Non-pigmented ciliary epithelial cell (primary cell): ENCODE results near the gene COL11A2.

ENCODE experiments used
- DNase-seq: peaks from one replicate; pipeline ENCODE4 v3.0.0-alpha.2; 2010; ENCODE audit warnings: low read depth

COL11A2 gene

DNA sequence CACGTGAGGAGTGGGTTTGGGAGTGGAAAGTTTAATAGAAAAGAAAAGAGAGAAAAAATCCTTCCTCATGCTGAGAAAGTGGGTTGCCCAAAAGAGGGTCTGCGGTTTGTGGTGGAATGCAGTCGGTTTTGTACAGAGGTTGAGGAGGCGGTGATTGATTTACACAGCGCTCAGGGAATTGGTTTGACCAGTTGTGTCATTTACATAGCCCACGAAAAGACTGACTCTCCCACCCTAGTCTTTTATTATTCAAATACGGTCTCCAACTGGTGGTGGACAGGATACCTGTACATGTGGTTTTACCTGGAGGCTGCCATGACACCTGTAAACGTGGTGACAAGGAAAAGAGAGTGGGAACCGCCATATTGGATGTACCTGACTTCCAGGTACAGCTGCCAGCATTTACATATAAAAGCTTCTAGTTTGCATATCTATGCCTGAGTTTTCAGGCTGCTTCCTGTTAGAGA, 74.4 kb downstream of the COL11A2 start:
- no peak for DNase-seq

DNA sequence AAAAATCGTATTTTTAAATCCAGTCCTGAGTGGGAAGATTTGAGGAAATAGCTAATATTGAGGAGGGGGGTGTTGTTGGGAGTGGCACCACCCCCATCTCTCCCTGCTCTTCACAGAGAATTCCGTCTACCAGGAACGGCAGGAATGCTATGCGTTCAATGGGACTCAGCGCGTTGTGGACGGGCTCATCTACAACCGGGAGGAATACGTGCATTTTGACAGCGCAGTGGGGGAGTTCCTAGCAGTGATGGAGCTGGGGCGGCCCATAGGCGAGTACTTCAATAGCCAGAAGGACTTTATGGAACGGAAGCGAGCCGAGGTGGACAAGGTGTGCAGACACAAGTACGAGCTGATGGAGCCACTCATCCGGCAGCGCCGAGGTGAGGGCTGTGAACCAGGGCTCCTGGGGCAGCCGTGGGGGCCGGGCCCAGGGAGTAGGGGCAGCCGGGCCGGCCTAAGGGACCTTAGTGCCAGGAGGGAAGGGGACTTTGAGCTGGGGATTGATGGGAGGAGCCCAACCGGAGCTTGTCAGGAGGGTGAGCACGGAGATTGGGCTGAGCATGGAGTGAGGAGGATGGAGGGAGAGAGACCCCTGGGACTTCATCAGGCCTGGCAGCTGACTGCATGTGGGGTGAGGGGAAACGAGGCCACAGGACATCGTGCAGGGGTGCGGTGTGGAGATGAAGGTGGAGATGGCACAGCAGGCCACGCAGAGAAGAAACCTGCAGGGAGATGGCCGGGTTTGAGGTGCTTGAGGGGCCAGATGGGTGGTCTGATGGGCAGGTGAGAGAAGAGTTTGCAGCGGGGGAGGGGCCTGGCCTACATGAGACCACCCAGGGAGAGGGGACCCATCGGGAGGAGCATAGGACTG, 75.2 kb downstream of the COL11A2 start:
- no peak for DNase-seq

DNA sequence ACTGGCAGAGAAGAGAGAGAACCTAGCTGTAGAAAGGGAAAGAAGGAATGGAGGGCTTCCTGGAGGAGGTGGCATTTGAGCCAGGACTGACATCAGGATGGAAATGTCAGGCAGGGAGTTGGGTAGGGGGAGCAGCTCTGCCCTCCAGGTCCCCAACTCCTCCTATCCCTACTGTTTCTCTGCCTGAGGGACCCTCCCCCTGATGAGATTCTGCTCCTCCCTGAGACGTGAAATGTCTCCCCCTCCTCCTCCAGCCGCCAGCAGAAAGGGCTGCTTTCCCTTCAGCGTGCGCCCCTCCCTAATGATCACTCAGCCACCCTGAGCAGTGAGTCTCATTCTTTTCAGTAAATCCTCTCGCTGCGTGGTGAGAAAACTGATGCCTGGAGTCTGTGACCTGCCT, 75.8 kb downstream of the COL11A2 start:
- DNase-seq: no peak

DNA sequence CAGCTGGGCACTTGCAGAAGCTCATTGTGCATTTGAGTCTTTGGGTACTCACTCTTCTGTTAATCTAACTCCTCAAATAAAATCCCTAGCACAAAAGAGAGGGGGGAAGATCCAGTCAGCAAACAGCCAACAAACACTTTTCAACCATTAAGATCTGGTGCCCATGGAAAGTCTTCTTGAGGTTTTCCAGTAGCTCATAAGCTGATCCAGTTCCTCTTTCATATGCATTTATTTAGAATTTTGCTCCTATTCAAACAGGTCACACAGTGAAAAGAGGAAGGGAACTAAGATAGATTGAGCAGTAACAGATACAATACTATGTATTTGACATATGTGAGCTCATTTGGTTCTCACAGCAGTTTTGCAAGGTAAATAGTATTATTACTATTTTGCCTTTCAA, 77.9 kb downstream of the COL11A2 start:
- DNase-seq: no peak

DNA sequence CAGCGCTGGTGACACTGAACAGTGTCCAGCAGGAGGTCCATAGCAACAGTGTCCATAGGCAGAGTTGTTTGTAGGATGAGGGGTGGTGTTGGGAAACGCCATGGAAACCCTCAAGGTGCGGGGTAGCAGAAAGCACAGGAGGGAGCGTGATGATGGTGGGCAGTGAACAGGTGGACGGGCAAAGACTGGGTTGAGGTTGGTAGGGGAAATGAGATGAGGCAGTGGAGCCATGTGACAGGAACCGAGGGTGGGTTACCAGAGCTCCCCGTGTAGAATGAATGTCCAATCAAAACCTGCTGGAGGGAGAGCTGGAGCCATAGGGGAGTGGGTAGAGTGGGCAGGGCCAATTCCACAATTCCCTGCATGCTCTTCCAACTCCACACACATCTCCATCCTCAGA, 78.5 kb downstream of the COL11A2 start:
- DNase-seq: no peak
